ENCODE data around the gene TDRD9.
A peak's percentile ranks its signal among the peaks of the same experiment; 100 is the strongest.

The TDRD9 gene

GRCh38 chr14:103890821-103891666 lies 37.2 kb upstream of the TDRD9 start:
- DNase-seq (ENCODE audit: low read depth): no peak

DNA sequence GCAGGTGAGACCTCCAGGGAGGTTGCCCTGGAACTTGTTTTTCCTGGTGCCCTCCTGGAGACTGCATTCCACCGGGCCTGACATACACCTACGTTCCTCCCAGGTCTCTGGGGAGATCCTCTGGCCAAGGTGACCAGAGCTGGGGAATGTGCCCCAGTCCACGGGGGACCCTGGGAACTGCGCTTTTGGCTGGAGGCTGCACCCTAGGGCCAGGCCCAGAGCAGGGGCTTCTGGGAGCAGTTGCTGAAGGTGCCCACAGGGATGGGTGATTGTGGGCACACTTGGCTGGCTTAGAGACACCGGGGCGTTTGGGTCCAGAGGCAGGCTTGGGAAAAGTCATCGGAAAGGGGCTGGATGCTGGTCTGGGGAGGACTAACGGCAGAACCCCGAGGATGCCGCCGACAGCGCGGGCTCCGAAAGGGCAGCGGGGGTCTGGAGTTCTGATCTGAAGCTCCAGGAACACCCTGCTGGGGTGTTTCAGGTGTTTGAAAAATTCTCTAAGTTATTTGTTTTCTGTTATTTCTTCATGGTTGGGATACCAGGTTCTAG lies 36.5 kb upstream of the TDRD9 start:
- DNase-seq (ENCODE audit: low read depth): no peak

- no peak for DNase-seq (ENCODE audit: low read depth)
These were observed 36.0 kb upstream of the TDRD9 start for GRCh38 chr14:103892247-103892646.

- no peak for DNase-seq (ENCODE audit: low read depth)
These were observed 34.1 kb upstream of the TDRD9 start for GRCh38 chr14:103894034-103894722.

GRCh38 chr14:103894723-103895059 lies 33.6 kb upstream of the TDRD9 start:
- no peak for DNase-seq (ENCODE audit: low read depth)

DNA sequence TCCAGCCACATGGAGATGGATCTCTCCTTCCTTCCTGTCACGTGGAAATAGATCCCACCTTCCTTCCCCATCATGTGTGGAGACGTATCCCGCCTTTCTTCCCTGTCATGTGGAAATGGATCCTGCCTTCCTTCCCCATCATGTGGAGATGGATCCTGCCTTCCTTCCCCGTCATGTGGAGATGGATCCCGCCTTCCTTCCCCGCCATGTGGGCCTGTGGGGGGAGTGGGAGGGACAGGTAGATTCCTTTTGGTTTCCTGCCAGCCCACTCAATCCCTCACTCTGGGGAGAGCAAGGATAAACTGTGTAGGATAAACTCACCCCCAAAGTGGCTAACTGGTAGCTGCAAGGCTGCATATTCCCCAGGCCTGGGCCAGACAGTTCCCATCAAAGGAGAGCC lies 31.7 kb upstream of the TDRD9 start:
- DNase-seq (ENCODE audit: low read depth): no peak

DNA sequence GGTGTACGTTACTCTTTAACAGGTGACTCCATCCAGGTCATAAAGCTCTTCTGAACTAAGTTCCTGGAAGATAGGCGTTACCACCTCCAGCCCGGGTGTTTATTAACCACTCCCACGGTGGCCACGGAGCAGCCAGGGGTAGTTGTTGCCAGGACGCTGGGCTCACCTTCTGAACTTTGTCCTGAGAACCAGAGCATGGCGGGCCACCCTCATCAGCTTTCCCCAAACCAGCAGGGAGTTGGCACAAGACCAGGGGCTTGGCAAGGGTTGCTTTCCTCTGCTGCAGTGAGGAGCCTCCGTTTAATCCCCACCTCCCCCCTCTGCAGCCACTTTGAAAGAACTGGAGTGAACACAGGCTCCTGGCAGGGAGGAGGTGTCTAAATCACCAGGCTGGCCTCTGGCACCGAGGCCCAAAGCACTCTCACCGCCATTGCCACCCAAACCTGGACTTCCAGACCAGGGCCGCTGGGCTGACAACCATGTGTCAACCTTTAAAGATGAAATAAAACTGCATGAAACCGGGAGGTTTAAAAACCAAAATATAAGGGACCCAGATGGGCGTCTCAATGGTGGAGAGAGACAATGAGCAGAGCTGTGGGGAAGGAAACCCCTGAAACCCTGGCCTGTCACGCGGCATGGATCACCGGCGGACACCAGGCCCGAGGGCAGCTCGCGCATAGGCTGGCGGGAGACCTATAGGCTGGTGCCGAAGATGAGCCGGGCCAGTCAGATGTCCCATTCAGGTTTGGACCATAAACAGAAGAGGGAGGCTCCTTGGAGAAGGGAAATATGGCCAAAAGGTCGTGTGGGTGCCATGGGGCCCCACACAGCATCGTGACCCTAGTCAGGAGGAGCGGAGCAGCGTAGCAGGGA lies 30.9 kb upstream of the TDRD9 start:
- no peak for DNase-seq (ENCODE audit: low read depth)

DNA sequence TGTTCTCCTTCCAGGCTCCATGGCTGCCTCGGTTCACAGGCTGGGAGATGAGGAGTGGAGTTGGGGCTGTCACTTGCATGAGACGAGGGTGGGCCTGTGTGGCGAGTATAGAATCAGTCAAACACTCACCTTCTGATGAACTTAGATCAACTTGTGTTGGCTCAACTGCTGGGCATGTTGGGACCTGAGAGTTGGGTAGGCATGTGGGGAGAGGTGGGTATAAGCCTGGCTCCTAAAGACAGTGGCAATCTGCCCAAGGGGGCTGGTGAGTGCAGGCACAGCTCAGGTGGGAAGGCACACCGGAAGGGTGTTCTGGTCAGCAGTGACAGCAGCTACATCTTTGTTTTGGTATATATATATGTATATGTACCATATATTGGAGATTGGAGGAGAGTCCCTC lies 30.1 kb upstream of the TDRD9 start:
- no peak for DNase-seq (ENCODE audit: low read depth)

DNA sequence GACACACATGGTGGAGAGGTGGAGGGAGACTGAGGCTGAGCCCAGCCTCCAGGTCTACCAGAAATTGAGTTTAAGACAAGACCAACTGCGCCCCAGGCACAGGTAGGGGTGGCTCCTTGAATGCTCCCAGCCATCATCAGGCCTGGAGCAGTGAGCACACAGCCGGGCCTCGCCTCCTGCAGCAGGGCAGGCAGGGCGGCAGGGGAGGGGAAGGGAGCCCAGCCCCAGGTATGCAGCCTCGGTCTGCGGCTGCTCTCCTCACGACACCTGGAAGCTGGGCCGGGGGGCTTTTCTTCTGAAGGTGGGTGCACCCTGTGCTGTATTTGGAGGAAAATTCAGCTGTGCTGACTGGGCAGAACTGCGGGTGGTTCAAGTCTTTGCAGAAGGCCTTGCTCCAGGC lies 29.5 kb upstream of the TDRD9 start:
- DNase-seq (ENCODE audit: low read depth): no peak

DNA sequence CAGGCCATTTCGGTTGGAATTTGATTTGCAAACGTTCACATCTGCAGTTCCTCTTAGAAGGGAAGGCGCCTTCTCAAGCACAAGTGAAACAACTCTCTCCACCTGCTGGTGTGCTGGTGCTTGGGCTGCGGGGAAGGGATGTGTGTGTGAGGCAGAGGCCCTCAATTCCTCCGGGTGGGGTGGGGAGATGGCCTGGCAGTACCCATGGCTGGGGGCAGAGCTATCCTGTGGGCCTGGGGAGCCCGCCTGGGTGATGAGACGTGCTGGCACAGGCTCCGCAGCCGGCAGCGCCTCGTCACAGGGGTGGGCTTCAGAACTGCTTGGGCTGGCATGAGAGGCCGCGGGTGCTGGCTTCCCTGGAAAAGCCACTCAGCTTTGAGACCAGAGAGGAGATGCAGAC lies 28.9 kb upstream of the TDRD9 start:
- no peak for DNase-seq (ENCODE audit: low read depth)

DNA sequence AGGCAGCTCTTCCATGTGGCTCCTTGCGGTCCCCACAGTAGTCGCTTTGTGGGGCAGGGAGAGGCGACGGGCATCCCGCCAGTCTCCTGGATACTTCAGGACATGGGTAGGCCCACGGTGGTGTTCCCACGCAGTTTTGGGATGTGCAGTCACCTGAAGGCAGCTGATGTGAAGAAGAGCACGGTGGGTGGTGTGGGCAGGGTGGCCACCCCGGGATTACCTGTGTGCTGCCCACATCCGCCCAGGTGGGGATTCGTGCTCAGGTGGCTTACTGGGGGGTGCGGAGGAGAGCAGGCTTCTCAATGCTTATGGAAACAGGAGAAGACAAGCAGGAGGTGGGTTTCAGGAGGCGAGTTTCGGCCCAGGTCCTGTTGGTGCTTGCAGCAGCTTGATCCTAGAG lies 28.4 kb upstream of the TDRD9 start:
- no peak for DNase-seq (ENCODE audit: low read depth)

GRCh38 chr14:103904493-103905107 lies 23.7 kb upstream of the TDRD9 start:
- DNase-seq (ENCODE audit: low read depth): no peak

DNA sequence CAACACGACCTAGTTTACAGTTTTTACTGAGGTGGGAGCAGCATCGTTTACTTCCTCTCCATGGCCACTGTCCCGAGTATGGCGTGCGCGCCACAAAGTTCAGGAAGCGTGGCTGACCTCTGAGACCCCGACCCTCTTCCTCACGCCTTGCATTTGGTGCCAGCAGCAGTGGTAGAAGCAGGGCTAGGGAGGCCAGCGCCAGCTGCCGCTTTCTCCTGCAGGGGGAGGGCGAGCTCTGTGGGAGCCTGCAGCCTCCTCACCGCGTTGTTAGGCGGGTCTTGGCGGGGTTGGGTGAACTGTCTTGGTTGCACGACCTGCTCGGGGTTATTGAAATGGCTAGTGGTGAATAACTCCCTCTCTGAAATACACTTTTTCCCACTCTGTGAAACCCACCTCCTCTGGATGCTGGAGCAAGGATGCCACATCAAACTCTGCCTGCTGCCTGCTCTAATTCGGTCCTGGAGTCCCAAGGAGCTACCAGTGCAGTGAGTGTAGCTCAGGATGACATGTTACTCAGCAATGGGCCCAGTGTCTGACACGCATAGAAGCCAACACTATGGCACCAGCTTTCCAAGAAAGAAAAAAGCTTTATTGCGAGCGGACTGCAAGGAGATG lies 22.3 kb upstream of the TDRD9 start:
- no peak for DNase-seq (ENCODE audit: low read depth)

GRCh38 chr14:103908580-103908979 lies 19.7 kb upstream of the TDRD9 start:
- no peak for DNase-seq (ENCODE audit: low read depth)

DNA sequence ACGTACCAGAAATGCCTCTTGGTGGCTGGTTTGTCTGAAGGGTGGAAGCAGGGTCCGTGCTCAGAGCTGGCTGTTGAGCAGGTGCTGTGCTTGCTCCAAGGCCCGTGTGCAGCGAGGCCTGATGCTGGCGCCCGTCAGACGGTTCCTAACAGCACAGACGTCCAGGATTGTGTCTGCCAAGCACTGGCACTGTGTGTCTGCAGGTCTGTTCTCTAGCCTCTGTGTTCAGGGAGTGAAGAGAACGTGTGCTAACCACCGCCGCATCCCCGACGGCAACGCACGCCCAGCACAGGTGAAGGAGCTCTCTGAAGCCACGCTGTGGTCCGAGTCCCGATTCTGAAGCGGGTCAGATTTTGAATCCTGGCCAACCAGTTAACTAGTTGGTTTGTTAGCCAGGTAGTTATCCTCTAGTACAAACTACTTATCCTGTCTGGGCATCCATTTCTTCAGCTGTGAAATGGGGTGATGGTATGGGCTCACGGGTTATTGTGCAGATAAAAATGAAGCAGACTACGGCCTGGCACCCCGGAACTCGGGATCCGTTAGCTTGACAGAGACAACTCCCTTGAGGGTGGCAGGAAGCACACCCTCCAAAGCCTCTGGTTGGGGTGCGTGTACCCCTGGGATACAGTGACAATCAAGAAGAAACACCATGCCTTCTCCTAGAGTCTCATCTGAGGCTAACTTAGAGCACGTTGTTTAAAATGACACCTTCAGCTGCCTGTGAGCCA lies 18.6 kb upstream of the TDRD9 start:
- DNase-seq (ENCODE audit: low read depth): no peak

DNA sequence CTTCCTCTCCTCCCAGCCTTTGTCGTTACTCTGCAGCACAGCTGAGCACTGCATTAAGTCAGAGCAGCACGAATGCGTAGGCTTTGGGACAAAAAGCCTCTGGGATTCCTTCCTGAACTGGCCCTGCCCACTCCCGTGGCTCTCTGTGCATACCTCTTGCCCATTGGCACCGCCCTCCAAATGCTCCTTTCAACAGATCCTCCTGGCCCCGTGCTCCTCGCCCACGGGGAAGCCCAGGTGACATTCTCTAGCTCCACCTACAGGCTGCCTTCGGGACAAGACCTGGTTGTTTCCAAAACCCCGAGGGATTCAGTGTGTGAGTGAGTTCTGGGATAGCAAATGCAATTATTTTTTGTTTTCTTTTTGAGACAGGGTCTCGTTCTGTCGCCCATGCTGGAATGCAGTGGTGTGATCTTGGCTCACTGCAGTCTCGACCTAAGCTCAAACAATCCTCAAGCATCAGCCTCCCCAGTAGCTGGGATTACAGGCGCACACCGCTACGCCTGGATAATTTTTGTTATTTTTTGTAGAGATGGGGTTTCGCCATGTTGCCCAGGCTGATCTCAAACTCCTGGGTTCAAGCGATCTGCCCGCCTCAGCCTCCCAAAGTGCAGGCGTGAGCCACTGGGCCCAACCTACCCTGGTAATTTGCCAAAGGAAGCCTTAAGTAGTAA lies 17.9 kb upstream of the TDRD9 start:
- peak; percentile 43 for DNase-seq (ENCODE audit: low read depth)

DNA sequence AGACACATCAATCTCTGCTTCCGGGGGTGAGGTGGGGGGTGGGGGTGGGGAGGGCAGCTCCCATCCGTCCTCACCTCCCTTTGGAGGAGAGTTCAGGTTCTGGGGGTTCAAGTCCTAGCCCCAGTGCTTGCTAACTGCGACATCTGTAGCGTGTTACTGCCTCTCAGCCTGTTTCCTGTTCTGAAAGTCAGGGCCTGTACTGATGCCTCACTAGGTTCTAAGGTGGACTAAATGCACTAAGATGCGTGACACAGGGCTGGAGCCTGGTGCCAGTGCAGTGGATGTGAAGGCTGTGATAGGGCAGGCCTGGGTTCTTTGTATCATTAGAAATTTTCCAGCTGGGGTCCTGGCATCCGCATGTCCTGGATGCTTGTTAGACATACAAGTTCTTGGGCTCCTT lies 17.3 kb upstream of the TDRD9 start:
- DNase-seq (ENCODE audit: low read depth): no peak

DNA sequence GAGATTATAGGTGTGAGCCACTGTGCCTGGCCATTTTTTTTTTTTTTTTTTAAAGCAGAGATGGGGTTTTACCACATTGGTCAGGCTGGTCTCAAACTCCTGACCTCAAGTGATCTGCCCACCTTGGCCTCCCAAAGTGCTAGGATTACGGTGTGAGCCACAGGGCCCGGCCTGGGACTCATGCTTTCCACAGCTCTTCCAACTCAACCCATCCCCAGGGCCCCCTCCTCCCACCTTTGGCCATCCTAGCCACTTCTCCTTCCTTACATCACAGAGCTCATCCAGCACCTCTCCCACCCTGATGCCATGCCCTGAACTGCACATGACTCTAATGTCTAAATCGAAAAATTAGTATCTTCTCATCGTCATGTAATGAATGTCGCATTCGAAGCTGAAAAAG lies 12.6 kb upstream of the TDRD9 start:
- DNase-seq (ENCODE audit: low read depth): no peak

DNA sequence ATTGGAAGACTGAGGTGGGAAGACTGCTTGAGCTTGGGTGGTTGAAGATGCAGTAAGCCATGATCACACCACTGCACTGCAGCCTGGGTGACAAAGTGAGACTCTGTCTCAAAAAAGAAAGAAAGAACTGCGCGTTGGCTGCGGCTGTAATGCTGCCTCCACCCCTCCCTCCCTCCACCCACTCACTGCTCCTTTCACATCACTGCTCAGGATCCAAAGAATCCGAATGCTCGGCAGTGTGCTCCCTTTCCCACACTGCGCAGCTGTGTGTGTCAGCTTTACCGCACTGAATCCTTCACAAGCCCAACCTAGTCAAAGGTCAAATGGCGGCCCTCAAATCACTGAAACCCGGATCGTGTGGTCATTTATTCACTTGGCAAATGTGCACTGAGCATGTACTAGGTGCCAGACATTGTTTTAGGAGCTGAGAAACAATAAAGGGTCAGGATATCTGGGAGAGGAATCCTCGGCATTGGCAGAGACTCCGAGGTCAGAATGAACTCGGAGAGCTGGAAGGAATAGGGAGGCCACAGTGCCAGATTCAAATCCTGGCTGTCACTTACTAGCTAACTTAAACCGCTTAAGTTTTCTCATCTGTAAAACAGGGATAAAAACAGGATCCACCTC lies 11.5 kb upstream of the TDRD9 start:
- no peak for DNase-seq (ENCODE audit: low read depth)
